MCF 10A (cell line): ENCODE data around the gene LSR. TPM values are rescaled to one million over a fixed set of nuclear protein-coding genes. Genes with fewer than 3 reads are reported as not detected.

Source experiments
- BruUV-seq: library from RNA; stranded (reverse); fragments of 400-500 nt; replicated peaks from 2 replicates; lab custom pipeline; 2021; lab: Mats Ljungman, UMichigan
- CTCF ChIA-PET: fragments of 300-600 bp; sonication (Branson Sonifier 250); formaldehyde crosslinking; extraction: SDS; loops from one replicate; lab custom pipeline; 2021; ENCODE audit warnings: antibody characterized with exemption, inconsistent platforms; lab: Yijun Ruan, JAX
- POLR2A ChIA-PET: fragments of 300-600, 350-650 bp; sonication (Branson Sonifier 250); formaldehyde crosslinking; extraction: SDS; loops from one replicate; lab custom pipeline; 2020; ENCODE audit warnings: antibody characterized with exemption, inconsistent platforms; lab: Yijun Ruan, JAX
- DNase-seq: peaks from one replicate; pipeline ENCODE4 v3.0.0-alpha.2; 2018; ENCODE audit not compliant: unreplicated experiment
- H3K27ac Mint-ChIP-seq: one replicate; pipeline ENCODE4 v1.8.0; 2022; ENCODE audit warnings: mild to moderate bottlenecking, low read depth, mixed read lengths; ENCODE audit not compliant: unreplicated experiment
- H3K27me3 Mint-ChIP-seq: one replicate; pipeline ENCODE4 v1.8.0; 2022; ENCODE audit warnings: mixed read lengths; ENCODE audit not compliant: insufficient read depth, unreplicated experiment
- H3K36me3 Mint-ChIP-seq: one replicate; pipeline ENCODE4 v1.8.0; 2022; ENCODE audit warnings: mild to moderate bottlenecking, moderate library complexity, mixed read lengths; ENCODE audit not compliant: insufficient read depth, unreplicated experiment
- H3K4me1 Mint-ChIP-seq: one replicate; pipeline ENCODE4 v1.8.0; 2022; ENCODE audit warnings: mixed read lengths; ENCODE audit not compliant: insufficient read depth, unreplicated experiment
- H3K4me3 Mint-ChIP-seq: one replicate; pipeline ENCODE4 v1.8.0; 2022; ENCODE audit warnings: mild to moderate bottlenecking, moderate library complexity, mixed read lengths; ENCODE audit not compliant: unreplicated experiment
- H3K9me3 Mint-ChIP-seq: one replicate; pipeline ENCODE4 v1.8.0; 2022; ENCODE audit warnings: mixed read lengths; ENCODE audit not compliant: unreplicated experiment
- intact Hi-C: fragments of 100-400 bp; cut with micrococcal nuclease; formaldehyde crosslinking; loops from 2 replicates; pipeline ENCODE4 v1.14.1; 2022
- total RNA-seq: library from RNA; stranded (reverse); gene quantifications from 2 replicates; pipeline ENCODE4 v1.2.3, GENCODE V29; 2022
- TF ChIP-seq, protein P1 (sequence below): fragments of 200-600 bp; IDR thresholded peaks from one replicate; pipeline ENCODE4 v1.8.0; 2022; ENCODE audit warnings: antibody characterized with exemption, mild to moderate bottlenecking; ENCODE audit not compliant: unreplicated experiment

LSR gene
- total RNA-seq, 1 experiment from 2014 or later: 64.1 TPM

DNA sequence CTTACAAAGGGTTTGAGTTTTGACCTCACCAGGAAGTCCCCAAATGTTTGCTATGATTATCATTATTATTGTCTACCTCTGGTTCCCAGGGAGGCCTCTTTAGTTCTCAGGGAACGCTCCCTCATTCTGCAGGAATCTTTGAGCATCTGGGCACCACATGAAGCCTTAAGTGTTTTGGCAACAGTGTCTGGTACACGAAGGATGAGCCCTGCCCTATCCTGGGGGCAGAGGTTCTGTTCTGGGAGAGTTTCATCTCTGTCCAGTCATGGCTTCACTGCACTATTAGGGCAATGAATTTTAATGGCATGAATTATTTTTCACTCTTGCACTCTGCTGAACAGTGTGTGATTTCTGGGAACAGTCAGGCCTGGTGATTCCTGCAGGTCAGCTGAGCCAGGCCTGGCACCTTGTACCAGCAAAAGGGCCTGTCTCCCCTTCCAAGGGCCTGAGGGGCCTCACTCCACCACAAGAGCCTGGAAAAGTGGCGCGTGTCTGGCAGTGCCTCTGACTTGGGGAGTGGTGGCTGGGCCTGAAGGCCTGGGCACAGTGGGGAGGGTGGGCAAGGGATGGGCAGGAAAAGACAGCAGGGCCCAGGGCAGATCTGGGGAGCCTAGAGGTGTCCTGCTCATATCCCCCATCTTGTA lies 24.8 kb upstream of the LSR start:
- no TSS peak for BruUV-seq

DNA sequence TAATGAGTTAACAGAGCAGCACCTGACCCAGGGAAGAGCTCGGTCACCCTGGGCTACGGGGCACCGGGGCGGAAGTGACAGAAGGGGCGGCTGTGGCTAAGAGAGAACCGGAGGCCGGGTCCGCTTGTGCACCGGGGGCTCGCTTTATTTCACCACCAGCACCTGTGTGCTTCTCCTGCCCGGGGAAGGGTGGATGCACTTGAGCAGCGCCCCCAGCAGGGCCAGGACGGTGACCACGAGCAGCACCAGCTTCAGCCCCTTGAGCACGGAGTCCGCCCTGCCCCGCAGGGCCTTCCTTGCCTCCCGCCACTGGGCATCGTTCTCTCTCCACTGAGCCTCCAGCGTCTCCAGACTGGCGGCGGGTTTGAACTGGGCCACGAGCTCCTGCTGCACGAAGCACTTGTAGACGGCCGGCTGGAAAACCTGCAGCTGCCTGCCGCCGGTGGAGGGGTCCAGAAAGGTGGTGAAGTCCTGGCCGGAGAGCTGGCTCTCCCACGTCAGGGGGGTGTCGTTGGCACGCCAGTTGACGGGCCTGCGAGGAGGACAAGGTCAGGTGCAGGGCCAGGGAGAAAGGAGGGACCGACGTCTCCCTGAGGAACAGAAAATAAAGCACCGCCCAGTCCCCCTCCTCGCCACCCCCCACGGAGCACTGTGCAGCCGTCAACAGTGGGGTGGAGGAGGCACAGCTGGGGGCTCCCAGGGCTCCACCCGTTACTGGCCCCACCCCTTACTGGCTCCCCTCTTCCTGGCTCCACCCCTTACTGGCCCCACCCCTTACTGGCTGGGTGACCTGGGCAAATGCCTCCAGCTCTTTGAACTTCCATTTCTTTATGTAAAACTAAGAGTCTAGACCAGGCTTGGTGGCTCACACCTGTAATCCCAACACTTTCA lies 23.9 kb upstream of the LSR start:
- intact Hi-C loops: no loop called here
- no TSS peak for BruUV-seq
- POLR2A ChIA-PET: no interaction called here
- CTCF ChIA-PET: interaction anchor here (0.6 kb wide), 1 partner anchor 848 kb away, joined by 5 read pairs; no protein-coding TSS in a partner anchor
- no peaks in the 10 kb centered on the region for H3K27me3 Mint-ChIP-seq
- TF ChIP-seq, protein P1, sequence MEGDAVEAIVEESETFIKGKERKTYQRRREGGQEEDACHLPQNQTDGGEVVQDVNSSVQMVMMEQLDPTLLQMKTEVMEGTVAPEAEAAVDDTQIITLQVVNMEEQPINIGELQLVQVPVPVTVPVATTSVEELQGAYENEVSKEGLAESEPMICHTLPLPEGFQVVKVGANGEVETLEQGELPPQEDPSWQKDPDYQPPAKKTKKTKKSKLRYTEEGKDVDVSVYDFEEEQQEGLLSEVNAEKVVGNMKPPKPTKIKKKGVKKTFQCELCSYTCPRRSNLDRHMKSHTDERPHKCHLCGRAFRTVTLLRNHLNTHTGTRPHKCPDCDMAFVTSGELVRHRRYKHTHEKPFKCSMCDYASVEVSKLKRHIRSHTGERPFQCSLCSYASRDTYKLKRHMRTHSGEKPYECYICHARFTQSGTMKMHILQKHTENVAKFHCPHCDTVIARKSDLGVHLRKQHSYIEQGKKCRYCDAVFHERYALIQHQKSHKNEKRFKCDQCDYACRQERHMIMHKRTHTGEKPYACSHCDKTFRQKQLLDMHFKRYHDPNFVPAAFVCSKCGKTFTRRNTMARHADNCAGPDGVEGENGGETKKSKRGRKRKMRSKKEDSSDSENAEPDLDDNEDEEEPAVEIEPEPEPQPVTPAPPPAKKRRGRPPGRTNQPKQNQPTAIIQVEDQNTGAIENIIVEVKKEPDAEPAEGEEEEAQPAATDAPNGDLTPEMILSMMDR: no peak
- DNase-seq: no peak
- H3K27ac Mint-ChIP-seq: peak overlapping the region; percentile 78
- no peak overlapping the region for H3K4me3 Mint-ChIP-seq
- peaks cover 13% of the 10 kb centered on the region for H3K4me1 Mint-ChIP-seq
- no peaks in the 10 kb centered on the region for H3K9me3 Mint-ChIP-seq
- H3K36me3 Mint-ChIP-seq: no peaks in the 10 kb centered on the region

More for the DNA sequence above, 24.8 kb upstream of the LSR start:
- DNase-seq: no peak
- TF ChIP-seq, protein P1: no peak
- ChIA-PET POLR2A (interaction anchor here (1.9 kb wide), 1 partner anchor 10 kb away, joined by 8 read pairs; no protein-coding TSS in a partner anchor), CTCF (no interaction called here)
- intact Hi-C loops: no loop called here
- peak overlapping the region; percentile 78 for H3K27ac Mint-ChIP-seq
- peaks cover 8% of the 10 kb centered on the region for H3K9me3 Mint-ChIP-seq
- H3K36me3 Mint-ChIP-seq: no peaks in the 10 kb centered on the region
- no peak overlapping the region for H3K4me3 Mint-ChIP-seq
- peaks cover 13% of the 10 kb centered on the region for H3K4me1 Mint-ChIP-seq
- no peaks in the 10 kb centered on the region for H3K27me3 Mint-ChIP-seq

GRCh38 chr19:35225951-35226350 lies 22.9 kb upstream of the LSR start:
- ChIA-PET POLR2A (interaction anchor here (1.2 kb wide), 1 partner anchor 22 kb away, joined by 3 read pairs; no protein-coding TSS in a partner anchor), CTCF (no interaction called here)
- Mint-ChIP-seq H3K27me3 (no peaks in the 10 kb centered on the region), H3K4me3 (no peak overlapping the region), H3K27ac (no peak overlapping the region), H3K9me3 (no peaks in the 10 kb centered on the region), H3K4me1 (peaks cover 13% of the 10 kb centered on the region), H3K36me3 (no peaks in the 10 kb centered on the region)
- BruUV-seq: no TSS peak
- DNase-seq: no peak
- TF ChIP-seq, protein P1: no peak
- intact Hi-C loops: no loop called here

DNA sequence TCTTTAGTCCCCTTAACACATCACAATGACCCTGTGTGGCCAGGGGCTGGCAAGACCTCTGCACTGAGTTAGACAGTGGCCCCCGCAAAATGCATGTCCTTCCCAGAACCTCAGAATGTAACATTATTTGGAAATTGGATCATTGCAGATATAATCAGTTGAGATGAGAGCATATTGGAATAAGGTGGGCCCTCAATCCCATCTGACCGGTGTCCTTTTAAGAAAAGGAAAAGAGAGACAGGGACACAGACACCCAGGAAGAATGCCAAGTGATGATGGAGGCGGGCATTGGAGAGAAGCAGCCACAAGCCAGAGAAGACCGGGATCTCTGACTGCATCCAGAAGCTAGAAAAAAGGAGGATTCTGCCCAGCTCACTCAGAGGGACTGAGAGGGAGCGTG lies 22.1 kb upstream of the LSR start:
- intact Hi-C loops: no loop called here
- ChIA-PET CTCF (no interaction called here), POLR2A (interaction anchor here (1.2 kb wide), 1 partner anchor 21 kb away, joined by 3 read pairs; no protein-coding TSS in a partner anchor)
- TF ChIP-seq, protein P1: no peak
- Mint-ChIP-seq H3K4me3 (no peak overlapping the region), H3K9me3 (no peaks in the 10 kb centered on the region), H3K27ac (no peak overlapping the region), H3K4me1 (peaks cover 13% of the 10 kb centered on the region), H3K36me3 (no peaks in the 10 kb centered on the region), H3K27me3 (no peaks in the 10 kb centered on the region)
- DNase-seq: no peak
- BruUV-seq: no TSS peak
